HCT116 (cell line): ENCODE results near the gene C16orf82. TPM values are rescaled to one million over a fixed set of nuclear protein-coding genes. Genes with fewer than 3 reads are reported as not detected.

Experiments
- ATAC-seq: fragments of 200-7000 bp; cut with Tn5 transposase; 2 replicates; pipeline ENCODE4 v1.9.1; 2020; ENCODE audit warnings: mild to moderate bottlenecking, moderate library complexity
- BruUV-seq: library from RNA; stranded (reverse); fragments of 400-500 nt; replicated peaks from 2 replicates; lab custom pipeline; 2021; lab: Mats Ljungman, UMichigan
- CTCF ChIA-PET: fragments of 300-600 bp; sonication (Branson Sonifier 250); formaldehyde crosslinking; loops from one replicate; lab custom pipeline; 2021; ENCODE audit warnings: antibody characterized with exemption; lab: Charles Lee
- POLR2A ChIA-PET: fragments of 300-600, 350-600 bp; sonication (Branson Sonifier 250); formaldehyde crosslinking; loops from one replicate; lab custom pipeline; 2021; ENCODE audit warnings: antibody characterized with exemption; lab: Charles Lee
- RAD21 ChIA-PET, 2 experiments: fragments of 300-600 bp; sonication (Branson Sonifier 250); formaldehyde crosslinking; loops; one replicate each; lab custom pipeline; 2023; ENCODE audit warnings: low total read pairs in 2 of 2; ENCODE audit not compliant: uncharacterized antibody in 2 of 2, unreplicated experiment in 2 of 2, low non-redundant PET in 1 of 2; lab: Charles Lee
- DNase-seq: peaks from one replicate; pipeline ENCODE4 v3.0.0-alpha.2; 2010; ENCODE audit warnings: low read depth, low spot score
- H2AFZ ChIP-seq: fragments of 200-600 bp; shearing (Covaris generic), sonication (generic); 2 replicates; pipeline ENCODE4 v1.6.1; 2017; ENCODE audit warnings: low read depth, mixed run types, mixed read lengths, antibody characterized with exemption, low read length; ENCODE audit not compliant: poor library complexity, severe bottlenecking
- H3K27ac ChIP-seq: 2 replicates; pipeline ENCODE4 v1.5.1; 2012; ENCODE audit warnings: low read depth, low read length
- H3K27me3 ChIP-seq: fragments of 200-600 bp; sonication (generic); 2 replicates; pipeline ENCODE4 v1.6.1; 2016; ENCODE audit warnings: mixed run types, low read length, mixed read lengths; ENCODE audit not compliant: insufficient read depth
- H3K36me3 ChIP-seq, 2 experiments: fragments of 200-500 bp in 1 of 2; fragments of 200-600 bp in 1 of 2; sonication (Bioruptor generic) in 1 of 2; sonication (generic) in 1 of 2; 2 replicates each; pipeline versions ENCODE4 v1.5.1 to v1.6.1; 2014 to 2016; ENCODE audit warnings: low read length in 2 of 2, inconsistent platforms in 1 of 2, mixed read lengths in 1 of 2, mixed run types in 1 of 2; ENCODE audit not compliant: insufficient read depth in 2 of 2, control insufficient read depth in 1 of 2
- H3K4me1 ChIP-seq, 2 experiments: fragments of 200-600 bp in 1 of 2; sonication (generic) in 1 of 2; 2 replicates each; pipeline versions ENCODE4 v1.5.1 to v1.6.1; 2012 to 2017; ENCODE audit warnings: low read length in 2 of 2, inconsistent platforms in 1 of 2, mild to moderate bottlenecking in 1 of 2, mixed read lengths in 1 of 2, mixed run types in 1 of 2, moderate library complexity in 1 of 2; ENCODE audit not compliant: insufficient read depth in 2 of 2, control insufficient read depth in 1 of 2
- H3K4me2 ChIP-seq: fragments of 200-600 bp; sonication (generic); 2 replicates; pipeline ENCODE4 v1.6.1; 2017; ENCODE audit warnings: mixed run types, low read length, mixed read lengths
- H3K4me3 ChIP-seq, 2 experiments: fragments of 200-600 bp in 1 of 2; sonication (generic) in 1 of 2; replicated peaks in 1 of 2; 2 replicates each; pipeline ENCODE4 v1.5.1; 2011 to 2016; ENCODE audit warnings: low read length in 2 of 2, control low read depth in 1 of 2, low read depth in 1 of 2, mild to moderate bottlenecking in 1 of 2, mixed read lengths in 1 of 2, mixed run types in 1 of 2
- H3K79me2 ChIP-seq: fragments of 200-600 bp; sonication (generic); 2 replicates; pipeline ENCODE4 v1.6.1; 2017; ENCODE audit warnings: mild to moderate bottlenecking, mixed run types, low read length, moderate library complexity, mixed read lengths; ENCODE audit not compliant: insufficient read depth
- H3K9ac ChIP-seq: fragments of 200-600 bp; sonication (generic); 2 replicates; pipeline ENCODE4 v1.6.1; 2016; ENCODE audit warnings: low read length, mixed read lengths
- H3K9me2 ChIP-seq: fragments of 200-600 bp; sonication (generic), shearing (Covaris generic); 2 replicates; pipeline ENCODE4 v1.6.1; 2017; ENCODE audit warnings: mixed run types, mild to moderate bottlenecking, moderate library complexity; ENCODE audit not compliant: insufficient read depth
- H3K9me3 ChIP-seq, 2 experiments: fragments of 200-500 bp in 1 of 2; fragments of 200-600 bp in 1 of 2; sonication (Bioruptor generic) in 1 of 2; sonication (generic) in 1 of 2; 2 replicates each; pipeline ENCODE4 v1.6.1; 2014 to 2017; ENCODE audit warnings: low read length in 2 of 2, mixed read lengths in 2 of 2, inconsistent platforms in 1 of 2, low read depth in 1 of 2, mild to moderate bottlenecking in 1 of 2, mixed run types in 1 of 2, moderate library complexity in 1 of 2; ENCODE audit not compliant: control insufficient read depth in 1 of 2, insufficient read depth in 1 of 2
- H4K20me1 ChIP-seq: fragments of 200-600 bp; sonication (generic), shearing (Covaris generic); 2 replicates; pipeline ENCODE4 v1.6.1; 2017; ENCODE audit warnings: mixed run types, mild to moderate bottlenecking, moderate library complexity; ENCODE audit not compliant: insufficient read depth
- CBX3 ChIP-seq: IDR thresholded peaks from 2 replicates; pipeline ENCODE4 v1.6.1; 2012; ENCODE audit warnings: low read depth
- CEBPB ChIP-seq: IDR thresholded peaks from 2 replicates; pipeline ENCODE4 v1.6.1; 2012; ENCODE audit warnings: low read depth
- EGR1 ChIP-seq: IDR thresholded peaks from 2 replicates; pipeline ENCODE4 v1.6.1; 2012; ENCODE audit warnings: low read depth
- EZH2 ChIP-seq: fragments of 200-600 bp; sonication (generic); IDR thresholded peaks from 2 replicates; pipeline ENCODE4 v1.6.1; 2017; ENCODE audit warnings: antibody characterized with exemption, mixed run types
- FOSL1 ChIP-seq: IDR thresholded peaks from 2 replicates; pipeline ENCODE4 v1.6.1; 2012; ENCODE audit warnings: low read depth
- MAX ChIP-seq: IDR thresholded peaks from 2 replicates; pipeline ENCODE4 v1.6.1; 2012
- POLR2A ChIP-seq: IDR thresholded peaks from 2 replicates; pipeline ENCODE4 v1.7.0; 2011; ENCODE audit warnings: borderline replicate concordance; ENCODE audit not compliant: insufficient read depth, insufficient read length; ENCODE audit errors: extremely low read depth
- POLR2AphosphoS5 ChIP-seq: IDR thresholded peaks from 2 replicates; pipeline ENCODE4 v1.6.1; 2011; ENCODE audit warnings: mild to moderate bottlenecking, low read depth, low read length, moderate library complexity
- RAD21 ChIP-seq: IDR thresholded peaks from 2 replicates; pipeline ENCODE4 v1.6.1; 2012; ENCODE audit warnings: low read depth, mild to moderate bottlenecking
- SIN3A ChIP-seq: IDR thresholded peaks from 2 replicates; pipeline ENCODE4 v1.6.1; 2012; ENCODE audit warnings: low read depth
- TCF7L2 ChIP-seq: IDR thresholded peaks from 2 replicates; pipeline ENCODE4 v1.7.0; 2011; ENCODE audit warnings: borderline replicate concordance, inconsistent platforms; ENCODE audit not compliant: insufficient read depth, insufficient read length; ENCODE audit errors: extremely low read depth
- YY1 ChIP-seq: IDR thresholded peaks from 2 replicates; pipeline ENCODE4 v1.6.1; 2011; ENCODE audit warnings: low read length, low read depth, moderate library complexity, mild to moderate bottlenecking; ENCODE audit not compliant: insufficient replicate concordance; ENCODE audit errors: extremely low read depth
- ZNF274 ChIP-seq: fragments of 200-500 bp; sonication (Bioruptor generic); IDR thresholded peaks from 2 replicates; pipeline ENCODE4 v1.6.1; 2014; ENCODE audit warnings: mild to moderate bottlenecking, low read depth, low read length, inconsistent platforms
- intact Hi-C: fragments of 100-400 bp; cut with micrococcal nuclease; formaldehyde crosslinking; loops from 2 replicates; pipeline ENCODE4 v1.10.0; 2022
- total RNA-seq: library from RNA; stranded (reverse); gene quantifications from one replicate; pipeline ENCODE4 v1.2.1, GENCODE V29; 2021; ENCODE audit not compliant: unreplicated experiment
- TF ChIP-seq, protein P1 (sequence below): IDR thresholded peaks from 2 replicates; pipeline ENCODE4 v1.6.1; 2012
- TF ChIP-seq, protein P2 (sequence below): IDR thresholded peaks from 2 replicates; pipeline ENCODE4 v1.6.1; 2011; ENCODE audit warnings: mild to moderate bottlenecking, low read length, moderate library complexity; ENCODE audit not compliant: insufficient replicate concordance; ENCODE audit errors: extremely low read depth

C16orf82 gene
- total RNA-seq, 1 experiment from 2014 or later = not detected

DNA sequence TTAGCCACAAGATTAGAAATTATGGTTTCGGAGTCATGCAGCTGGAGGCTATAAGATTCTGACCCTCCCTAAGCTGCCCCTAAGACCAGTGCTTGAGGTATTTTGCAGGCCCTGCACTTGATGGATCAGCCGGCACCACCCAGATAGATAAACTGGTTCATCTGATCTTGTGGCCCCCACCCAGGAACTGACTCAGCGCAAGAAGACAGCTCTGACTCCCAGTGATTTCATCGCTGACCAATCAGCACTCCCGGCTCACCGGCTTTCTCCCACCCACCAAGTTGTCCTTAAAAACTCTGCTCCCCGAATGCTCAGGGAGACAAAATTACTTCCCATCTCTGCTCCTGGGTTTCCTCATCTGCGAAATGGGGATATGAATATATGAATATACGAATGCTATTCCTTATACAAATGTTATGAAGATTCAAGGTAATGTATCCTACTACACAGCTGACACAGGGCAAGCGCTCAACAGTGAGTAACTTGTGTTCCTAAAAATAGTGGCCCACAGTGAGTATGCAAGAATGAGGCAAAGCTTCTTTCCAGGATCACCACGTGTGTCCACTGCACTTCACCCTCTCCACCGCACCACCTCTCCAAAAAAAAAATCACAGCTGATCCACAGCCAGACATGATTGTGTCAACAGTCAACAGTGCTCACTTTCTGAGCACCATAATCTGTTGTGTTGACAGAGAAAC is 33.3 kb upstream of the C16orf82 start (continued):
- no peak for TF ChIP-seq POLR2AphosphoS5
- TF ChIP-seq, all 23 proteins: peak for 0

DNA sequence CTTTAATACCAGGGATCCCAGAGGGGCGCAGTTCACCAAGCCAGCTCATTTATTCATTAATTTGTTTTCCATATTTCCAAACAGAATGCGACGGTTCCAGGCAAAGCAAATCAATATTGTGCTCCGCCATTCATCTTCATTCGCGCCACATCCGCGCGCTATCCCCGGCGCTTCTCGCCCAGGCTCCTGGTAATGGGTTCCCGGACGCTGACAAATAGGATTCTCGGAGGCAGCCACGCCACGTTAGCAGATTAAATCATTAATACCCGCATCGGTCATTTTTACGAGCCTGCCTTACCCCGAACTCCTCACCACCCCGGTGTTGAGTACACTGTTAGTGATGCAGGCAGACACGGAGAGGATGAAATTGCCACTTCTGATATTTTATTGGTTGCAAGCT is 26.0 kb upstream of the C16orf82 start:
- H3K36me3 ChIP-seq = no peaks in the 10 kb centered on the region
- H3K4me2 ChIP-seq = no peak overlapping the region
- intact Hi-C loops = no loop called here
- no peaks in the 10 kb centered on the region for H3K79me2 ChIP-seq
- ChIA-PET RAD21 (no interaction called here), POLR2A (no interaction called here), CTCF (no interaction called here)
- ATAC-seq (no peak), DNase-seq (no peak)
- no peaks in the 10 kb centered on the region for H3K9me3 ChIP-seq
- H3K27me3 ChIP-seq = peaks cover 4% of the 10 kb centered on the region; the same call in 1 of the 2 replicates
- no TSS peak for BruUV-seq
- no peak overlapping the region for H3K9ac ChIP-seq
- H2AFZ ChIP-seq = no peak overlapping the region
- no peak overlapping the region for H3K4me3 ChIP-seq
- TF ChIP-seq ZNF274 (no peak), EZH2 (no peak), RAD21 (no peak), SIN3A (no peak), TCF7L2 (no peak), CEBPB (no peak), EGR1 (no peak), MAX (no peak), POLR2A (no peak), CBX3 (no peak), FOSL1 (no peak), YY1 (no peak)
- TF ChIP-seq, protein P1, sequence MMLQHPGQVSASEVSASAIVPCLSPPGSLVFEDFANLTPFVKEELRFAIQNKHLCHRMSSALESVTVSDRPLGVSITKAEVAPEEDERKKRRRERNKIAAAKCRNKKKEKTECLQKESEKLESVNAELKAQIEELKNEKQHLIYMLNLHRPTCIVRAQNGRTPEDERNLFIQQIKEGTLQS = no peak
- TF ChIP-seq, protein P2, sequence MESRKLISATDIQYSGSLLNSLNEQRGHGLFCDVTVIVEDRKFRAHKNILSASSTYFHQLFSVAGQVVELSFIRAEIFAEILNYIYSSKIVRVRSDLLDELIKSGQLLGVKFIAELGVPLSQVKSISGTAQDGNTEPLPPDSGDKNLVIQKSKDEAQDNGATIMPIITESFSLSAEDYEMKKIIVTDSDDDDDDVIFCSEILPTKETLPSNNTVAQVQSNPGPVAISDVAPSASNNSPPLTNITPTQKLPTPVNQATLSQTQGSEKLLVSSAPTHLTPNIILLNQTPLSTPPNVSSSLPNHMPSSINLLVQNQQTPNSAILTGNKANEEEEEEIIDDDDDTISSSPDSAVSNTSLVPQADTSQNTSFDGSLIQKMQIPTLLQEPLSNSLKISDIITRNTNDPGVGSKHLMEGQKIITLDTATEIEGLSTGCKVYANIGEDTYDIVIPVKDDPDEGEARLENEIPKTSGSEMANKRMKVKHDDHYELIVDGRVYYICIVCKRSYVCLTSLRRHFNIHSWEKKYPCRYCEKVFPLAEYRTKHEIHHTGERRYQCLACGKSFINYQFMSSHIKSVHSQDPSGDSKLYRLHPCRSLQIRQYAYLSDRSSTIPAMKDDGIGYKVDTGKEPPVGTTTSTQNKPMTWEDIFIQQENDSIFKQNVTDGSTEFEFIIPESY = no peak
- H3K9me2 ChIP-seq = no peaks in the 10 kb centered on the region
- no peaks in the 10 kb centered on the region for H4K20me1 ChIP-seq
- H3K27ac ChIP-seq = no peak overlapping the region
- H3K4me1 ChIP-seq = no peaks in the 10 kb centered on the region
